K562 (cell line): ENCODE measurements around the gene GHSR. TPM values are rescaled to one million over a fixed set of nuclear protein-coding genes. Genes with fewer than 3 reads are reported as not detected.

Experiments
- polyA plus RNA-seq, 8 experiments: library from polyadenylated mRNA; depleted of rRNA in 4 of 8; stranded (reverse) in 5 of 8; unstranded in 3 of 8; fragments of >200 nt; fragmentation: Nextera tagmentation in 2 of 8; fragmentation: Illumina TruSeq in 1 of 8; extraction: Ambion mirVana in 2 of 8; extraction: Trizol in 1 of 8; gene quantifications; 2 replicates each; pipeline versions ENCODE4 v1.2.1 to v1.2.3, GENCODE V29; 2011 to 2014; ENCODE audit warnings: inconsistent platforms in 1 of 8, missing spikeins in 1 of 8
- total RNA-seq, 7 experiments: library from RNA; depleted of rRNA in 6 of 7; stranded (reverse); fragments of >200 nt in 6 of 7; fragmentation: Illumina TruSeq in 2 of 7; extraction: Trizol in 2 of 7; gene quantifications; 2 replicates each; pipeline versions ENCODE4 v1.2.1 to v1.2.3, GENCODE V29; 2011 to 2021; ENCODE audit warnings: low replicate concordance in 1 of 7

The GHSR gene
- total and polyA plus RNA-seq, 9 of the 15 experiments (the other 6 are each of a cell fraction or from before 2014, with no cell fraction given) = not detected

Other genes starting within 250 kb of the GHSR start
- gene TNFSF10, start 75.0 kb upstream of the GHSR start, total RNA-seq (2014; rRNA removed) = 0.33 TPM in 1 of 2 replicates, not detected in the other
- gene TNFSF10, start 75.0 kb upstream of the GHSR start, total RNA-seq (2014; rRNA removed; fragmentation: Illumina TruSeq; extraction: Trizol) = 0.33 and 0.35 TPM in 2 replicates
- 1.3 and 1.4 TPM in 2 replicates for gene TNFSF10, start 75.0 kb upstream of the GHSR start, total RNA-seq (2015; rRNA removed; fragmentation: Illumina TruSeq; extraction: Trizol)
- gene TNFSF10, start 75.0 kb upstream of the GHSR start, total RNA-seq (2021) = 0.13 and 0.36 TPM in 2 replicates
- 0.05 and 0.07 TPM in 2 replicates for gene TNFSF10, start 75.0 kb upstream of the GHSR start, polyA plus RNA-seq (2011; rRNA removed)
- 0.39 and 0.43 TPM in 2 replicates for gene TNFSF10, start 75.0 kb upstream of the GHSR start, polyA plus RNA-seq (2014; fragmentation: Illumina TruSeq; extraction: Trizol)
- under 1 TPM; 0.21 TPM for gene TNFSF10, start 75.0 kb upstream of the GHSR start, polyA plus RNA-seq (2014; fragmentation: Nextera tagmentation; extraction: Ambion mirVana)
- gene TNFSF10, start 75.0 kb upstream of the GHSR start, polyA plus RNA-seq (2014; rRNA removed) = 0.19 and 0.52 TPM in 2 replicates